GM19025 (cell line): ENCODE data around the gene TRIM24.
"Not testable (repeated sequence)": the region's sequence is repeated elsewhere in the genome, so short reads cannot be mapped to it uniquely, and the experiment has no call there.

Source experiments
- ATAC-seq: cut with Tn5 transposase; IDR thresholded peaks from one replicate; pipeline ENCODE4 v1.9.1; 2021; ENCODE audit warnings: mild to moderate bottlenecking, low read depth, moderate library complexity; ENCODE audit not compliant: unreplicated experiment

TRIM24 gene

DNA sequence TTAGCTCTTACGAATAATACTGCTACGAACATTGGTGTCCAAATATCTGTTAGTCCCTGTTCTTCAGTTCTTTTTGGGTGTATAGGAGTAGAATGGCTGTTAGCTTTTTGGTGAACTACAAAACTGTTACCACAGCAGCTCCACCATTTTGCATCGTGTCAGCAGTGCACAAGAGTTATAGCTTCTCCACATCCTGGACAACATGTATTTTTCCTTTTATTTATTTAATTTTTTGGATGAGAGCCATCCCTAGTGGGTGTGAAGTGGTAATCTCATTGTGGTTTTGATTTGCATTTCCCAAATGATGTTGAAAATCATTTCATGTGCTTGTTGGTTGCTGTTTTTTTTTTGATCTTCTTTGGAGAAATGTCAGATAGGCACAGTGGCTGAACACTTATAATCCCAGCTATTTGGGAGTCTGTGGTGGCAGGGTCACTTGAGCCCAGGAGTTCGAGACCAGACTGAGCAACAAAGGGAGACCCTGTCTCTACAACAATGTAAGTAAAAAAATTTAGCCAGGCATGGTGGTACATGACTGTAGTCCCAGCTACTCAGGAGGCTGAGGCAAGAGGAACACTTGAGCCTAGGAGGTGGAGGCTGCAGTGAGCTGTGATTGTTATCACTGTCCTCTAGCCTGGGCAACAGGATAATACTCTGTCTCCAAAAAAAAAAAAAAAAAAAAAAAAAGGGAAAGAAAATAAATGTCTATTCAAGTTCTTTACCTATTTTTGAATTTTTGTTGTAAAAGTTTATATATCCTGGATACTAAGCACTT, 31.7 kb downstream of the TRIM24 start:
- ATAC-seq, result no peak

DNA sequence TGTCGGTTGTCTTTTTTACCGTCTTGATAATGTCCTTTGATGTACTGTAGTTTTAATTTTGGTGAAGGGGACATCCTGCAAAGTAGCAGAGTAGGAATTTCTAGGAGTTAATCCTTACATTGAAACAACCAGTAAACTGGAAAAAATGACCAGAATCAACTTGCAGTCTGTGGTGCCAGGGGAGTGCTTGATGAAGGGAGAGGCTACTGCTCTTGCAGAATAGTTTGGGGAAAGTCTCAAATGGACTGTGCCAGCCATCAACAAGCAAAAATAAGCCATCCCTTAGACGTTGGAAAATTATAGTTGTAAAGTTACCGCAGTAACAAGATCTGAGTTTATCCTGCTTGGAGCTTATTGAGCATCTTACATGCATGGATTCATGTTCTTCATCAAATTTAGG, 32.4 kb downstream of the TRIM24 start:
- ATAC-seq, result no peak

DNA sequence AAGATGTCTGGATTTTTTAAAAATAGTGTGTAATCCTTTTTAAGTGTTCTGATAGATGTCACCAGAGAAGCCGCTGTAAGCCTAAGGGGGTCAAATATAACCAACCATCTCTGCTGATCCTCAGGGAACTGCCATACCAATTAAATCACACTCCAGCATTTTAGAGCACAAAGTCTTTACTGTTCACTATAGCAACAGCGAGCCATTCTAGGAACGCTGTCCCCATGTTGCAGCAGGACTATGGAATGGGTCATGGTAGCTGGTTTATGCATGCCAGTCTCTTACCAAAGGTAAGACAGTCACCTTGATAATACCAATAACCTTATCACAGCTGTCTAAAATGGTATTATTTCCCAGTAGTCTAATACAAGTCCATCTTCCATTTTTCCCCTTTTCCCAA, 33.5 kb downstream of the TRIM24 start:
- no peak for ATAC-seq

DNA sequence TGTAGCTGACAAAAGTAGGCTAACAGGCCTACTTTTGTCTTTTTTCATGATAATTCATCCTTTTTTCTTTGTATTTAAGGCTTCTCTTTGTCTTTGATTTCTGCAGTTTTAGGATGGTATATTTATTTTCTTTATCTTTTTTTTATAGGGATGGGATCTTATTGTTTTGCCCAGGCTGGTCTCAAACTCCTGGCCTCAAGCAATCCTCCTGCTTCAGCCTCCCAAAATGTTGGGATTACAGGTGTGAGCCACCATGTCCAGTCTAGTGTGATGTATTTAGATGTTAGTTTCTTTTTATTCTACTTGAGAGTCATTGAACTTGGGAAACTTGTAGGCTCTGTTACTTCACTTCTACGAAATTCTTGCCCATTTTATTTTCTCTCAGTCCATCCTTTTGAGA, 35.4 kb downstream of the TRIM24 start:
- no peak for ATAC-seq

DNA sequence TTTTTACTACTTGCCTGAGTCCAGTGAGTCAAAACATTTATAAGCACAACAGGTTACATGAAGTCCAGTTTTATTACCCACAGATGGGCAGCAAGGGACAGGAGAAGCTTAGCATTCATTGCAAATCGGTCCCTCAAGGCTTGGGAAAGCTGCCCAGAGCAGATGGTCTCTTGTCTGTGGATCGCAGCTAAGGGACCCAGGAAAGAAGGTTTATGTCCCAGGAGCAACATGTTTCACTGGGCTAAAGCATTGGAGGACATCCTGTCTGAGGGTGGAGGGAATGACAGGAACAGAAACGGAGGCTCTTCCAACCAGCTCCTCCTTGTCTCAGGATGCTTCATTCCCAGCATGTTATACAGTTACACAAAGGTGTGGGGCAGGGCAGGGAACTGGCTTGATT, 39.3 kb downstream of the TRIM24 start:
- no peak for ATAC-seq

DNA sequence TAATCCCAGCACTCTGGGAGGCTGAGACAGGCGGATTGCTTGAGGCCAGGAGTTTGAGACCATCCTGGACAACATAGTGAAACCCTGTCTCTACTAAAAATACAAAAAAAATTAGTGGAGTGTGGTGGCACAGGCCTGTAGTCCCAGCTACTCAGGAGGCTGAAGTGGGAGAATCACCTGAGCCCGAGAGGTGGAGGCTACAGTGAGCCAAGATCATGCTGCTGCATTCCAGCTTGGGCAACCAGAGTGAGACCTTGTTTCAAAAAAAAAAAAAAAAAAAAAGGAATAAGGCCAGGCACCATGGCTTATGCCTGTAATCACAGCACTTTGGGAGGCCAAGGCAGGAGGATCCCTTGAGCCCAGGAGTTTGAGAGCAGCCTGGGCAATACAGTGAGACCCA, 40.2 kb downstream of the TRIM24 start:
- not testable (repeated sequence) for ATAC-seq

DNA sequence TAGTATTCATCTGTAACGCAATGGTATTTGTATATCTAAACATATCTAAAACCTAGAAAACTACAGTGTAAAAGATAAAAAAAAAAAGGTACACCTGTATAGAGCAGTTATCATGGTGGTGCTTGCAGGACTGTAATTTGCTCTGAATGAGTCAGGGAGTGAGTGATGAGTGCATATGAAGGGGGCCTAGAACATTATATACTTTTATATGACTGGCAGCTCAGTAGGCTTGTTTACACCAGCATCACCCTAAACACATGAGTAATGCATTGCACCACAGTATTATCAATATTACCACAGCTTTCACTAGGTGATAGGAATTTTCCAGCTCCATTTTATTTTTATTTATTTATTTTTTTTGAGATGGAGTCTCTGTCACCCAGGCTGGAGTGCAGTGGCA, 40.8 kb downstream of the TRIM24 start:
- no peak for ATAC-seq

DNA sequence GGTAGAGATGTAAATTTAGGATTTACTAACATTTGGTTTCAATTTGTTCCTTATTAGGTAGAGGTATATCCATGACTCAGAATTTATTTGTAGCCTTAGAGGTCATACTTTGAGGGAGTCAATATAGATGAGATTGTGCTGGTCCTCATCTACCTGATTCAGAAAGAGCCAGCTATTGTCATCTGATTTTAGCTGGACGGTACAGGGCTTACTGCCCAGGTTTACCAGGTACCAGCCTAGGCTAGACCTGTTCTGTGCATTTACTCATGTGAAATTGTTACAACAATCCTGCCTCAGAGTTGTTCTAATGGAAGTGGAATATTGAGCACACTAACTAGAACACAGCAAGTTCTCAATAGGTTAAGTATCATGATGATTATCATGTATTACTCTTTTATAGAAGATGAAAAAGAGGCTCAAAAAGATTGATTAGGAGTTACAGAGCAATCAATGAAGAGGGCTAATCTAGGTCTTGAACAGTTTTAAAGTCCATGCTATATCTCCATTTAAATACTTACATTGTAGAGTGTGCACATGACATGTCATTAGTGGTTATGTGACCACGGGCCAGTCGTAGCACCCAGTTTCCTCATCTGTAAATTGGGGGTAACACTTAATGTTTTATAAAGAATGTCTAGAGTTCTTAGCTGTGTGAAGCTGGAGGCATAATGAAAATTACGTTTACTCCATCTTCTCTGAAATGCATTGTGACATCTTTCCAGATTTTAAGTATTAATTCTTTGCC, 42.1 kb downstream of the TRIM24 start:
- no peak for ATAC-seq

DNA sequence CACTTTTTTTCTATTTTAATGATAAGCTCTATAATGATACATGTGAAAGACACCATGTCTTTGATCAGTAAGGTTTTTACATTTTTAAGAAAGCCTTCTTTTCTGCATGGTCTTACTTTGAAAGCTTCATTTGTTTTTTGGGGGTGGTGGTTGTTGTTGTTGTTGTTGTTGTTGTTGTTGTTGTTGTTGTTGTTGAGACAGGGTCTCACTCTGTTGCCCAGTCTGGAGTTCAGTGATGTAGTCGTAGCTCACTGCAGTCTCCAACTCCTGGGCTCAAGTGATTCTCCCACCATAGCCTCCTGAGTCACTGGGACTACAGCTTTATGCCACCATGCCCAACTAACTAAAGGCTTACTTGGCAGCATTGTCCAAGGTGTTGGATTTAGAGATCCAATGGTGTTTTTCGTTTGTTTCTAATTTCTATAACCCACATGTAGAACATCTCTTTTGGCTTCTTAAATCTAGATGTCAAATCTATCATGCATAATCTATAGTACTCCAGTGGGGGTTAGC, 45.4 kb downstream of the TRIM24 start:
- ATAC-seq, result no peak

DNA sequence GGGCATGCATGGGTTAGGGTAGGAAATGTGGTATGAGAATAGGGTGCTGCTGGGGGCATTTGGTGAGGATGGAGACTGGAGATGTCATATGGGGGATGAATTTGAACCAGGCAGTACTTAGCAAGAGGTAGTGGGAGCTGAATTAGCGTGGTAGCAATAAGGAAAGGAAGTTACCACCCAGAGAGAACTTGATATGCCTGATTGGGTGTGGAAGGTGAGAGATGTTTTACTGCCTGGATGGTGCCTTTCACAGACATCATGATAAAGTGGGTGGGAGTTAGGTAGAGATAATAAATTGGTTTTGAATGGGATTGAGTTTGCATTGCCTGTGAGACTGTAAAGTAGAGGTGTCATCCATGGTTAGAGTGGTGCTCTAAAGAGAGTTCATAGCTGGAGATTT, 46.7 kb downstream of the TRIM24 start:
- no peak for ATAC-seq

DNA sequence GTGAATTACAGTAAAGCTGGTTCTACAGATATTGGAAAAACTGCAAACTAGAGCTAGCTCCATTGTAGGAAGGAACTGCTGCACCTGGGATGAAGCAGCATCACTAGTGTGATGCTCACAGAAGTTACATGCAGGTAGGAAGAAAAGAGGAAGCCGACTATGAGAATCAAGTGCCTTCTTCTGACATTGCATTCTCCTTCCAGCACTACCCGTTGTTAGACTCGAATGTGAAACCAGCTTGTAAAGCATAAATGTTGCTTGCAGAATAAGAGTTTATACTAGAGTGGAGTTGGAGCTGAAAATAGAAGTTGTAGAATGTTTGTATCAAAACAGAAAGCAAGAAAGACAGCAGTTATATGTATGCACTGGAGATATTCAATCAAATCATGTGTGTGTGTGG, 49.9 kb downstream of the TRIM24 start:
- peak; percentile 48 for ATAC-seq

DNA sequence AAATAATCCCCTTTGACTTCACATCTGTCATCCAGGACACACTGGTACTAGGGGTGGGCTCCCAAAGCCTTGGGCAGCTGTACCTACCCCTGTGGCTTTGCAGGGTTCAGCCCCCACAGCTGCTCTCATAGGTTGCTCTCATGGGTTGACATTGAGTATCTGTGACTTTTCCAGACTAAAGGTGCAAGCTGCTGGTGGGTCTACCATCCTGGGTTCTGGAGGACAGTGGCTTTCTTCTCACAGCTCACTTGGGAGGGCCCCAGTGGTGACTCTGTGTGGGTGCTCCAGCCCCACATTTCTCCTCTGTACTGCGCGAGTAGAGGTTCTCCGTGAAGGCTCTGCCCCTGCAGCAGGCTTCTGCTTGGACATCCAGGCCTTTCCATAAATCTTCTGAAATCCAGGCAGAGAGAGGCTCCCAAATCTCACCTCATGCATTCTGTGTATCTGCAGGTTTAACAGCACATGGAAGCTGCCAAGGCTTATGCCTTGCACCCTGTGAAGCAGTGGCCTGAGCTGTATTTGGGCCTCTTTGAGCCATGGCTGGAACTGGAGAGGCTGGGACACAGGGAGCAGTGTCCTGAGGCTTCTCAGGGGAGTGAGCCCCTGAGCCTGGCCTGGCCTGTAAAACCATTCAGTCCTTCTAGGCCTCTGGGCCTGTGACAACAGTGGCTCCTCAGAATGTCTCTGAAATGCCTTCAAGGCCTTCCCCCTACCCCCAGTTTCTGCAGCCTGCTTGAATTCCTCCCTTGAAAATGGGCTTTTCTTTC, 52.2 kb downstream of the TRIM24 start:
- no peak for ATAC-seq

DNA sequence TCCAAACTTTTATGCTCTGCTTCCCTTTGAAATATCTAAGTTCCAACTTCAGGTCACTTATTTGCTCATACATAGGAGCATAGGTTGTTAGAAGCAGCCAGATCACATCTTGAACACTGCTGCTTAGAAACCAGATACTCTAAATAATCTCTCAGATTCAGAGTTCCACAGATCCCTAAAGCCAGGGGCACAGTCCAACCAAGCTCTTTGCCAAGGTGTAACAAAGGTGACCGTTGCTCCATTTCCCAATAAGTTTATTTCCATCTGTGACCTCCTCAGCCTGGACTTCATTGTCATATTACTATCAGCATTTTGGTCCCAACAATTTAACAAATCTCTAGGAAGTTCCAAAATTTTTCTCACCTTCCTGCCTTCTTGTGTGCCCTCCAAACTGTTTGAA, 52.8 kb downstream of the TRIM24 start:
- no peak for ATAC-seq

DNA sequence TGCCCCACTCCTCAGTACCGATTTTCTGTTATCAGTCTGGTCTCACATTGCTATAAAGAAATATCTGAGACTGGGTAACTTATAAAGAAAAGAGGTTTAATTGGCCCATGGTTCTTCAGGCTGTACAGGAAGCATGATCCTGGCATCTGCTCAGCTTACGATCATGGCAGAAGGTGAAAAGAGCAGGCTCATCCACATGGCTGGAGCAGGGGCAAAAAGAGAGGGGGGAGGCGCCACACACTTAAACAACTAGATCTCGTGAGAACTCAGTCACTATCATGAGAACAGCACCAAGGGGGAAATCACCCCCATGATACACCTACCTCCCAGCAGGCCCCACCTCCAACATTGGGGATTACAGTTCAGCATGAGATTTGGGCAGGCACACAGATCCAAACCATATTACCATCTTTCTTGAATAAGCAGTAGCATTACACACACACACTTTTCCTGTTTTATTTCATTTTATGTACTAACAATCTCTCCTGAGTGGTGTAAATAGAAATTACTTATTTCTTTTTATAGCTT, 53.3 kb downstream of the TRIM24 start:
- ATAC-seq, result no peak

DNA sequence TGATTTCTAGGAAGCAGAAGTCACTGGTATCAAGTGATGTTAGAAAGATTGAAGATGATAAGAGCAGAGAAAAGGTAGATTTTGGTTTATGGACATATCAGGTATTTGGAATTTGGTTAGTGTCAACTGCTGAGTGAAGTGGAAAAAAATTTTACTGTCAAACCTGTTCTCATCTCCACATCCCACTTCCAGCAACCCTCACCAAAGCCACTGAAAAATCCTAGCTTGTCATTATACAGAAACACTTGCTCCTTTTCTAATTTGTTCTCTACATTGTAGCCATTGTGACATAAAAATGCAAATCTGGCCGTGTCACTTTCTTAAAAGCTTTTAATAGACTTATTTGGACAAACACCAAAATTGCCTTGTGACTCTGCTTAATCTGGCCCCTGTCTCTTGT, 54.0 kb downstream of the TRIM24 start:
- ATAC-seq, result no peak

DNA sequence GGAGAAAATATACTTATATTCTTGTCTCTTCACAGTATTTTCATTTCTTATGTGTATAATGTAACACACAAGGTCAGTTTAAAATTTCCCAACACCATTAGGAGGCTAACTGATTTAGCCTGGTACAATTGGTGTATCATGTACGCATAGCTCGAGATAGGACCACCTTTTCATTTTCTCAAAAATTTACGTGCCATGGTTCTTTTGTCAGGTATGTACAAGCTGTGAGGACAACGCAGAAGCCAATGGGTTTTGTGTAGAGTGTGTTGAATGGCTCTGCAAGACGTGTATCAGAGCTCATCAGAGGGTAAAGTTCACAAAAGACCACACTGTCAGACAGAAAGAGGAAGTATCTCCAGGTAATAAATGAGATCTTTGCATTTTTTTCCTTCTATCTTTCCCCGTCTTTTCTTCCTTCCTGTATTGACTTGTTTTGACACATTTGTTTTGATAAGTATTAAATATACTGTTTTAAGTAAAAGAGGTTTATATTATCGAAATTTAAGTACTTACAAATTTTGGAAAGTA, 55.0 kb downstream of the TRIM24 start:
- peak; percentile 77 for ATAC-seq

DNA sequence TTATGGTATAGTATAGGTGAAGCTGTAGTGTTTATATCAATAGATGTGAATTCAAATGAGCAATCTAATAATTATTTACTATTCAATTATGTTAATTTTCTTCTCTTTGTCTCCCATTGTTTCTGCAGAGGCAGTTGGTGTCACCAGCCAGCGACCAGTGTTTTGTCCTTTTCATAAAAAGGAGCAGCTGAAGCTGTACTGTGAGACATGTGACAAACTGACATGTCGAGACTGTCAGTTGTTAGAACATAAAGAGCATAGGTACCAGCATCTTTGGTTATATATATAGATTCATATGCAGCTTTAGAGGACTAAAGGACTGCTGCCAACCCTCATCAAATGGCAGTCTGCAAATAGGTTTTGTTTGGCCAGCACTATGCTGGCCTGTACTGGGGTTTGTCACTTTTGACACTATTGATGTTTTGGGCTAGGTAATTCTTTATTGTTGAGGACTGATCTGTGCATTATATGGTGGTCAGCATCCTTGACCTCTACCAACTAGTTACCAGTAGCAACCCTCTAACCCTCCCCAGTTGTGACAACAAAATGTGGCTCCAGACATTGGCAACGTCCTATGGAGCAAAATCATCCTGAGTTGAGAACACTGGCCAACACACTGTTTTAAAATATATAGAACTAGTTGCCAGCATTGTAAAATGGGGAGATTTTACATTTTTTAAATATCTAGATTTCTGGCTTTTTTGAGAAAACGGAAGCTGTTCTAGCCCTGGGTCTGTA, 59.2 kb downstream of the TRIM24 start:
- ATAC-seq, result no peak

DNA sequence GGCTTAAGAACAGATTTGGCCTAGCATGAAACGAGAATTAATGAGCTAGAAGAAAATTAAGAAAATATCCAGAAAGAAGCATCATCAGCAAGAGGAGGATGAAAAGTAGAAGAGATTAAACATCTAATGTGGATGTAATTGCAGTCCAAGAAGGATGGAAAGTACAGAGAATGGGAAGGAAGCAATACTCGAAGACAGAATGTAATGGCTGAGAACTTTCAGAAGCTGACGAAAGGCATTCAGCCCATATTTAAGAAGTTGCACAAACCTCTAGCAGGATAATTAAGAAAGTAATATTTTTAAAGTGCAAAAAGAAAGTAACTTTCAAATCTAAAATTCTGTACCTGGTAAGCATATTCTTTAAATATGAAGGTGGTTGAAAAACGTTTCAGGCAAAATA, 60.7 kb downstream of the TRIM24 start:
- no peak for ATAC-seq

DNA sequence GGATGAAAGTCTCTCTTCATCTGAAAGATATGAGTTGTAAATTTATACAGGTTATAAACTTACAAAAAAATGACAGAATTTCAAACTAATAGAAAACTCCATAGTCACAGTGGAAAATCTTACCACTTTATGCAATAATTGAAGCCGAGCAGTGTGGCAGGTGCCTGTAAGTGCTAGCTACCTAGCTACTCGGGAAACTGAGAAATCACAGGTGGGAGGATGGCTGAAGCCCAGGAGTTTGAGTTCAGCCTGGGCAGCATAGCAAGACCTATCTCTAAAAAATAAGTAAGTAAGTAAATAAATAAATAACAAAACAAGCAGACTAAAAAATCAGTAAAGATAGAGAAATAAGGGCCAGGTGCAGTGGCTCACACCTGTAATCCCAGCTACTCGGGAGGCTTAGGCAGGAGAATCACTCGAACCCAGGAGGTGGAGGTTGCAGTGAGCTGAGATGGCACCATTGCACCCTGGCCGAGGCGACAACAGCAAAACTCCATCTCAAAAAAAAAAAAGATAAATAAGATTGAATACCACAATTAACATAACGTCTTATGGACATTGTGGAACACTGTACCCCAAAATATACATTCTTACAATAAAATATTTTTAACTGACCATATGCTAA, 61.9 kb downstream of the TRIM24 start:
- no peak for ATAC-seq

DNA sequence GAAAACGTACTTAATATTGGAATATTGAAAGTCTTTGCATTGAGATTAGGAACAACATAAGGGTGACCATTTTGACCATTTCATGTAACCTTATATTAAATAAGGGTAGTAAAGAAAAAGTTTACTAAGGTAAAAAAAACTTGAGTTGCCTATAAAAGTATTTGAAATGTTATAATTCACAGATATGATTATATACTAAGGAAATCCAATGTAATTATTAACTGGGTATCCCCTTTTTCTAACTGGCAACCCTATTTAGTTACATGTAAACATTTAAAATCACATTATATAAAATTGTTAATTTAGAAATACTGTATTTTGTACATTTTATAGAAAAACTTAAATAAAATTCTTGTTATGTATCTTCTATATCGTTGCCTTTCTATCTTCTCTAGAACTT, 64.2 kb downstream of the TRIM24 start:
- no peak for ATAC-seq
